ENCODE results near the gene IL15RA.

IL15RA gene

GRCh38 chr10:5924889-5925288 lies 52.5 kb downstream of the IL15RA start:
- Histone ChIP-seq H3K79me2 (ENCODE audit: low read length) (no peaks in the 10 kb centered on the region), H3K9ac (ENCODE audit: low read length) (no peak overlapping the region), H3K4me1 (ENCODE audit: low read length) (no peaks in the 10 kb centered on the region), H3K27ac (ENCODE audit: low read length) (no peak overlapping the region), H3K9me3 (ENCODE audit: insufficient read depth, low read length) (no peaks in the 10 kb centered on the region), H3K27me3 (ENCODE audit: low read depth, low read length) (no peaks in the 10 kb centered on the region), H4K20me1 (ENCODE audit: insufficient read depth, low read length) (no peaks in the 10 kb centered on the region), H3K36me3 (replicated peaks; ENCODE audit: low read depth, low read length) (peaks cover 5% of the 10 kb centered on the region), H3K4me3 (ENCODE audit: low read length) (no peak overlapping the region), H2AFZ (ENCODE audit: low read depth, low read length) (no peak overlapping the region), H3K4me2 (ENCODE audit: low read length) (no peak overlapping the region)
- no peak for TF ChIP-seq EZH2phosphoT487 (IDR thresholded peaks at IDR 0.05; ENCODE audit: low read depth)
- TF ChIP-seq, protein P1, sequence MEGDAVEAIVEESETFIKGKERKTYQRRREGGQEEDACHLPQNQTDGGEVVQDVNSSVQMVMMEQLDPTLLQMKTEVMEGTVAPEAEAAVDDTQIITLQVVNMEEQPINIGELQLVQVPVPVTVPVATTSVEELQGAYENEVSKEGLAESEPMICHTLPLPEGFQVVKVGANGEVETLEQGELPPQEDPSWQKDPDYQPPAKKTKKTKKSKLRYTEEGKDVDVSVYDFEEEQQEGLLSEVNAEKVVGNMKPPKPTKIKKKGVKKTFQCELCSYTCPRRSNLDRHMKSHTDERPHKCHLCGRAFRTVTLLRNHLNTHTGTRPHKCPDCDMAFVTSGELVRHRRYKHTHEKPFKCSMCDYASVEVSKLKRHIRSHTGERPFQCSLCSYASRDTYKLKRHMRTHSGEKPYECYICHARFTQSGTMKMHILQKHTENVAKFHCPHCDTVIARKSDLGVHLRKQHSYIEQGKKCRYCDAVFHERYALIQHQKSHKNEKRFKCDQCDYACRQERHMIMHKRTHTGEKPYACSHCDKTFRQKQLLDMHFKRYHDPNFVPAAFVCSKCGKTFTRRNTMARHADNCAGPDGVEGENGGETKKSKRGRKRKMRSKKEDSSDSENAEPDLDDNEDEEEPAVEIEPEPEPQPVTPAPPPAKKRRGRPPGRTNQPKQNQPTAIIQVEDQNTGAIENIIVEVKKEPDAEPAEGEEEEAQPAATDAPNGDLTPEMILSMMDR (IDR thresholded peaks at IDR 0.05; ENCODE audit: low read depth, low read length): no peak

GRCh38 chr10:5921746-5922145 lies 55.6 kb downstream of the IL15RA start:
- H3K9ac ChIP-seq (ENCODE audit: low read length): no peak overlapping the region
- no peak overlapping the region for H2AFZ ChIP-seq (ENCODE audit: low read depth, low read length)
- H3K36me3 ChIP-seq (replicated peaks; ENCODE audit: low read depth, low read length): peaks cover 3% of the 10 kb centered on the region
- no peaks in the 10 kb centered on the region for H3K79me2 ChIP-seq (ENCODE audit: low read length)
- H3K4me1 ChIP-seq (ENCODE audit: low read length): no peaks in the 10 kb centered on the region
- no peaks in the 10 kb centered on the region for H4K20me1 ChIP-seq (ENCODE audit: insufficient read depth, low read length)
- H3K4me2 ChIP-seq (ENCODE audit: low read length): no peak overlapping the region
- TF ChIP-seq, protein P1 (IDR thresholded peaks at IDR 0.05; ENCODE audit: low read depth, low read length): no peak
- TF ChIP-seq EZH2phosphoT487 (IDR thresholded peaks at IDR 0.05; ENCODE audit: low read depth): no peak
- no peak overlapping the region for H3K4me3 ChIP-seq (ENCODE audit: low read length)
- H3K27ac ChIP-seq (ENCODE audit: low read length): no peak overlapping the region
- H3K9me3 ChIP-seq (ENCODE audit: insufficient read depth, low read length): no peaks in the 10 kb centered on the region
- no peaks in the 10 kb centered on the region for H3K27me3 ChIP-seq (ENCODE audit: low read depth, low read length)

DNA sequence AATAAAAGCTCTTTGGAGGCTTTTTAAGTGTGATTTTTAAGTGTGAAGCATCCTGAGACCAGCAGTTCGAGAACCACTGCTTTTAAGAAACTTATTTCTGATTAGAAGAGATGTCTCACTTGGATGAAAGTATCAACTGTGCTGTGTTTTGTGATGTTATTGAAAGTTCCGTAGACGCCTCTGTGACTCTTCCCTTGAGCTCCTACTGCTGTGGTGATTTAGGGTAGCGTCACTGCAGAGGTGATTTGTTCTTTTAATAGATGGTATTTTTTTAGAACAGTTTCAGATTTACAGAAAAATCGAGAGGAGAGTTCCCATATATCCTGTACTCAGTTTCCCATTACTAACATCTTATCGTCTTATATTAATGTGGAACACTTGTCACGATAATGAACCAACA lies 57.8 kb downstream of the IL15RA start:
- Histone ChIP-seq H3K9me3 (ENCODE audit: insufficient read depth, low read length) (no peaks in the 10 kb centered on the region), H3K4me3 (ENCODE audit: low read length) (no peak overlapping the region), H3K9ac (ENCODE audit: low read length) (no peak overlapping the region), H3K79me2 (ENCODE audit: low read length) (no peaks in the 10 kb centered on the region), H3K4me2 (ENCODE audit: low read length) (no peak overlapping the region), H3K4me1 (ENCODE audit: low read length) (no peaks in the 10 kb centered on the region), H3K36me3 (replicated peaks; ENCODE audit: low read depth, low read length) (peaks cover 6% of the 10 kb centered on the region), H2AFZ (ENCODE audit: low read depth, low read length) (no peak overlapping the region), H4K20me1 (ENCODE audit: insufficient read depth, low read length) (no peaks in the 10 kb centered on the region), H3K27me3 (ENCODE audit: low read depth, low read length) (no peaks in the 10 kb centered on the region), H3K27ac (ENCODE audit: low read length) (no peak overlapping the region)
- no peak for TF ChIP-seq EZH2phosphoT487 (IDR thresholded peaks at IDR 0.05; ENCODE audit: low read depth)
- TF ChIP-seq, protein P1 (IDR thresholded peaks at IDR 0.05; ENCODE audit: low read depth, low read length): no peak

- Histone ChIP-seq H3K4me2 (ENCODE audit: low read length) (no peak overlapping the region), H3K27ac (ENCODE audit: low read length) (no peak overlapping the region), H4K20me1 (ENCODE audit: insufficient read depth, low read length) (no peaks in the 10 kb centered on the region), H3K9ac (ENCODE audit: low read length) (no peak overlapping the region), H2AFZ (ENCODE audit: low read depth, low read length) (no peak overlapping the region), H3K9me3 (ENCODE audit: insufficient read depth, low read length) (no peaks in the 10 kb centered on the region), H3K4me3 (ENCODE audit: low read length) (no peak overlapping the region), H3K27me3 (ENCODE audit: low read depth, low read length) (no peaks in the 10 kb centered on the region), H3K79me2 (ENCODE audit: low read length) (no peaks in the 10 kb centered on the region), H3K36me3 (replicated peaks; ENCODE audit: low read depth, low read length) (peaks cover 8% of the 10 kb centered on the region), H3K4me1 (ENCODE audit: low read length) (no peaks in the 10 kb centered on the region)
- no peak for TF ChIP-seq EZH2phosphoT487 (IDR thresholded peaks at IDR 0.05; ENCODE audit: low read depth)
- TF ChIP-seq, protein P1 (IDR thresholded peaks at IDR 0.05; ENCODE audit: low read depth, low read length): no peak
Observed at GRCh38 chr10:5918763-5919162, 58.6 kb downstream of the IL15RA start.
